ENCODE data around the gene NAA20. TPM values are rescaled to one million over a fixed set of nuclear protein-coding genes. Genes with fewer than 3 reads are reported as not detected.
"Not testable (repeated sequence)": the region's sequence is repeated elsewhere in the genome, so short reads cannot be mapped to it uniquely, and the experiment has no call there.

Gene NAA20
- polyA plus RNA-seq, 6 donors from 2014 or later: 60.7 to 109 (median 69.2) TPM

GRCh38 chr20:19996222-19996621 lies 20.9 kb upstream of the NAA20 start:
- Mint-ChIP-seq H3K4me3 (no peak overlapping the region), H3K27me3 (peaks cover 0 to 5% (median 4%) of the 10 kb centered on the region in 3 donors), H3K27ac (no peak overlapping the region), H3K9me3 (no peaks in the 10 kb centered on the region), H3K4me1 (peaks cover 0 to 2% (median 0%) of the 10 kb centered on the region in 3 donors), H3K36me3 (no peaks in the 10 kb centered on the region)
- ATAC-seq (ENCODE audit: low read depth in 2 of 2): no peak
- DNase-seq: no peak

GRCh38 chr20:19996917-19997316 lies 20.2 kb upstream of the NAA20 start:
- H3K4me3 Mint-ChIP-seq: no peak overlapping the region
- H3K27me3 Mint-ChIP-seq: peaks cover 0 to 9% (median 4%) of the 10 kb centered on the region in 3 donors
- ATAC-seq (ENCODE audit: low read depth in 2 of 2): no peak
- no peak overlapping the region for H3K27ac Mint-ChIP-seq
- H3K9me3 Mint-ChIP-seq: no peaks in the 10 kb centered on the region
- H3K36me3 Mint-ChIP-seq: no peaks in the 10 kb centered on the region
- H3K4me1 Mint-ChIP-seq: peaks cover 0 to 2% (median 0%) of the 10 kb centered on the region in 3 donors
- DNase-seq: no peak

- DNase-seq (no peak), ATAC-seq (ENCODE audit: low read depth in 2 of 2) (no peak)
- Mint-ChIP-seq H3K27ac (no peak overlapping the region), H3K4me3 (no peak overlapping the region), H3K9me3 (no peaks in the 10 kb centered on the region), H3K27me3 (peaks cover 16 to 28% (median 17%) of the 10 kb centered on the region in 3 donors), H3K36me3 (no peaks in the 10 kb centered on the region), H3K4me1 (peaks cover 15% of the 10 kb centered on the region in 3 donors)
These were observed 18.0 kb upstream of the NAA20 start for GRCh38 chr20:19998990-19999705.

GRCh38 chr20:20000211-20000968 lies 16.8 kb upstream of the NAA20 start:
- Mint-ChIP-seq H3K9me3 (no peaks in the 10 kb centered on the region), H3K36me3 (no peaks in the 10 kb centered on the region), H3K27ac (peak overlapping the region in 1 of 6 donors; percentile 66), H3K27me3 (peaks cover 14 to 32% (median 17%) of the 10 kb centered on the region in 3 donors), H3K4me3 (no peak overlapping the region), H3K4me1 (peaks cover 15 to 17% (median 17%) of the 10 kb centered on the region in 3 donors)
- ATAC-seq (ENCODE audit: low read depth in 2 of 2) (no peak), DNase-seq (no peak)

- DNase-seq (no peak), ATAC-seq (ENCODE audit: low read depth in 2 of 2) (no peak)
- H3K4me1 Mint-ChIP-seq: peaks cover 15 to 17% (median 17%) of the 10 kb centered on the region in 3 donors
- peaks cover 13 to 37% (median 21%) of the 10 kb centered on the region in 3 donors for H3K27me3 Mint-ChIP-seq
- H3K27ac Mint-ChIP-seq: no peak overlapping the region
- H3K9me3 Mint-ChIP-seq: no peaks in the 10 kb centered on the region
- H3K4me3 Mint-ChIP-seq: peak overlapping the region in 7 of 8 donors; percentile 57 to 78 (median 74)
- no peaks in the 10 kb centered on the region for H3K36me3 Mint-ChIP-seq
These were observed 14.8 kb upstream of the NAA20 start for GRCh38 chr20:20002101-20002998.

- no peak for DNase-seq
- peak overlapping the region in 1 of 6 donors; percentile 28 for H3K27ac Mint-ChIP-seq
- peaks cover 17 to 47% (median 30%) of the 10 kb centered on the region in 3 donors for H3K27me3 Mint-ChIP-seq
- peak overlapping the region; percentile 57 to 87 (median 74) for H3K4me3 Mint-ChIP-seq
- peaks cover 15 to 17% (median 17%) of the 10 kb centered on the region in 3 donors for H3K4me1 Mint-ChIP-seq
- ATAC-seq (ENCODE audit: low read depth in 2 of 2): peak; percentile 63 to 70
- no peaks in the 10 kb centered on the region for H3K9me3 Mint-ChIP-seq
- no peaks in the 10 kb centered on the region for H3K36me3 Mint-ChIP-seq
These were observed 13.9 kb upstream of the NAA20 start for GRCh38 chr20:20003031-20003954.

- not testable (repeated sequence) for H3K36me3 Mint-ChIP-seq; H3K9me3 Mint-ChIP-seq; DNase-seq; ATAC-seq (ENCODE audit: low read depth in 2 of 2); H3K27ac Mint-ChIP-seq
- Mint-ChIP-seq H3K4me3 (peak overlapping the region; percentile 57 to 87 (median 74)), H3K4me1 (peaks cover 13 to 17% (median 17%) of the 10 kb centered on the region in 3 donors), H3K27me3 (peaks cover 17 to 50% (median 33%) of the 10 kb centered on the region in 3 donors)
These were observed 13.2 kb upstream of the NAA20 start for GRCh38 chr20:20003955-20004322.

GRCh38 chr20:20005342-20005741 lies 11.8 kb upstream of the NAA20 start:
- H3K4me3 Mint-ChIP-seq: peak overlapping the region in 2 of 8 donors; percentile 37 to 77
- H3K27me3 Mint-ChIP-seq: peaks cover 21 to 55% (median 45%) of the 10 kb centered on the region in 3 donors
- no peaks in the 10 kb centered on the region for H3K9me3 Mint-ChIP-seq
- ATAC-seq (ENCODE audit: low read depth in 2 of 2) (no peak), DNase-seq (no peak)
- H3K36me3 Mint-ChIP-seq: no peaks in the 10 kb centered on the region
- peaks cover 13 to 17% (median 17%) of the 10 kb centered on the region in 3 donors for H3K4me1 Mint-ChIP-seq
- H3K27ac Mint-ChIP-seq: no peak overlapping the region

GRCh38 chr20:20009784-20010253 lies 7.3 kb upstream of the NAA20 start:
- Mint-ChIP-seq H3K9me3 (no peaks in the 10 kb centered on the region), H3K4me3 (no peak overlapping the region)
- no peak for ATAC-seq (ENCODE audit: low read depth in 2 of 2)

GRCh38 chr20:20010639-20011500 lies 6.3 kb upstream of the NAA20 start:
- no peaks in the 10 kb centered on the region for H3K9me3 Mint-ChIP-seq
- no peak for DNase-seq
- peaks cover 13 to 36% (median 27%) of the 10 kb centered on the region in 3 donors for H3K27me3 Mint-ChIP-seq
- H3K4me3 Mint-ChIP-seq: no peak overlapping the region
- H3K4me1 Mint-ChIP-seq: no peaks in the 10 kb centered on the region
- H3K27ac Mint-ChIP-seq: no peak overlapping the region
- ATAC-seq (ENCODE audit: low read depth in 2 of 2): no peak
- no peaks in the 10 kb centered on the region for H3K36me3 Mint-ChIP-seq

More at GRCh38 chr20:20009784-20010253, 7.3 kb upstream of the NAA20 start:
- Mint-ChIP-seq H3K36me3 (no peaks in the 10 kb centered on the region), H3K27me3 (peaks cover 13 to 36% (median 33%) of the 10 kb centered on the region in 3 donors), H3K4me1 (no peaks in the 10 kb centered on the region), H3K27ac (no peak overlapping the region)
- DNase-seq: no peak

- Mint-ChIP-seq H3K36me3 (no peaks in the 10 kb centered on the region), H3K27me3 (peaks cover 13 to 31% (median 22%) of the 10 kb centered on the region in 3 donors), H3K27ac (peak overlapping the region in 1 of 6 donors; percentile 57), H3K4me3 (peak overlapping the region in 1 of 8 donors; percentile 57), H3K4me1 (peaks cover 4 to 7% (median 6%) of the 10 kb centered on the region in 3 donors), H3K9me3 (no peaks in the 10 kb centered on the region)
- ATAC-seq (ENCODE audit: low read depth in 2 of 2) (no peak), DNase-seq (no peak)
These were observed 4.6 kb upstream of the NAA20 start for GRCh38 chr20:20012541-20012940.

Data from naive B cell (primary cell).